Peyer's patch (tissue), 4 donors: ENCODE results near the gene ZP2.

Experiments used
- POLR2A ChIP-seq, 2 donors: fragments of 450-650 bp; IDR thresholded peaks; one replicate each; pipeline ENCODE4 v1.5.1; 2017; ENCODE audit warnings: antibody characterized with exemption in 2 of 2, mild to moderate bottlenecking in 2 of 2, moderate library complexity in 2 of 2
- TF ChIP-seq, protein P1 (sequence below), 6 experiments: fragments of 450-650 bp in 4 of 6; fragments of 200-600 bp in 2 of 6; sonication (generic) in 1 of 6; IDR thresholded peaks; one replicate each; pipeline ENCODE4 v1.5.1; 2017 to 2019; ENCODE audit warnings: antibody characterized with exemption in 6 of 6, mild to moderate bottlenecking in 3 of 6, moderate library complexity in 1 of 6

DNA sequence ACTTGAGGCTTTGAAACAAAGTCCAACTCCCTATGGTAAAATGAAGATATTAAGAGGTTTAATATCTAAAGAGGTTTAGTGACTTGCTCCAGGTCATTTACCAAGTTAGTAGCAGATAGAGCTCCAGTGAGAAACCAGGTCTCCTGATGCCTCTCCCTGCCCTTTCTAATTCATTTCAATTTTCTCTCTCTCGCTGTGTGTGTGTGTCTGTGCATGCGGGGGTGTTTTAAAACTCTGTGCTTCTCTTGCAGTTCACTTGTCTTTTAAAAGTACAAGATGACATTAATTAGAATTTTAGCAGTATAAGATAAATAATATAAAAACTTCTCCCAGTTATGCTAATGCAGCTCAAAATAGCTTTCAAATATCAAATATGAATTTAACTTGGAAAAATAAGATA, 8.2 kb upstream of the ZP2 start:
- TF ChIP-seq, protein P1, sequence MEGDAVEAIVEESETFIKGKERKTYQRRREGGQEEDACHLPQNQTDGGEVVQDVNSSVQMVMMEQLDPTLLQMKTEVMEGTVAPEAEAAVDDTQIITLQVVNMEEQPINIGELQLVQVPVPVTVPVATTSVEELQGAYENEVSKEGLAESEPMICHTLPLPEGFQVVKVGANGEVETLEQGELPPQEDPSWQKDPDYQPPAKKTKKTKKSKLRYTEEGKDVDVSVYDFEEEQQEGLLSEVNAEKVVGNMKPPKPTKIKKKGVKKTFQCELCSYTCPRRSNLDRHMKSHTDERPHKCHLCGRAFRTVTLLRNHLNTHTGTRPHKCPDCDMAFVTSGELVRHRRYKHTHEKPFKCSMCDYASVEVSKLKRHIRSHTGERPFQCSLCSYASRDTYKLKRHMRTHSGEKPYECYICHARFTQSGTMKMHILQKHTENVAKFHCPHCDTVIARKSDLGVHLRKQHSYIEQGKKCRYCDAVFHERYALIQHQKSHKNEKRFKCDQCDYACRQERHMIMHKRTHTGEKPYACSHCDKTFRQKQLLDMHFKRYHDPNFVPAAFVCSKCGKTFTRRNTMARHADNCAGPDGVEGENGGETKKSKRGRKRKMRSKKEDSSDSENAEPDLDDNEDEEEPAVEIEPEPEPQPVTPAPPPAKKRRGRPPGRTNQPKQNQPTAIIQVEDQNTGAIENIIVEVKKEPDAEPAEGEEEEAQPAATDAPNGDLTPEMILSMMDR (IDR thresholded peaks at IDR 0.05): no peak
- no peak for TF ChIP-seq POLR2A (IDR thresholded peaks at IDR 0.05)
